Measurements from ENCODE around the gene RIMBP2. TPM values are rescaled to one million over a fixed set of nuclear protein-coding genes. Genes with fewer than 3 reads are reported as not detected.

Gene RIMBP2
- polyA plus RNA-seq, 1 of the 3 experiments (the other 2 are of a cell fraction) = 0.90 TPM

Other genes starting within 250 kb of the RIMBP2 start
- gene STX2, start 123.0 kb upstream of the RIMBP2 start, polyA plus RNA-seq (2012; rRNA removed) = 25.1 and 31.7 TPM in 2 replicates
- 865 and 950 TPM in 2 replicates for gene RAN, start 155.8 kb upstream of the RIMBP2 start, polyA plus RNA-seq (2012; rRNA removed)
- gene ADGRD1, start 237.6 kb upstream of the RIMBP2 start, polyA plus RNA-seq (2012; rRNA removed) = not detected in 2 replicates

Measured in SK-N-SH (cell line).